Natural killer cell (primary cell): Measurements from ENCODE around the gene IL1RAPL2. TPM values are rescaled to one million over a fixed set of nuclear protein-coding genes. Genes with fewer than 3 reads are reported as not detected.

Experiments
- ATAC-seq, 3 donors: fragments of 150-1000 bp in 2 of 3; fragments of 200-7000 bp in 1 of 3; cut with Tn5 transposase; 1 replicate in 1 of 3; 2 replicates in 2 of 3; pipeline ENCODE4 v1.10.0; 2021; ENCODE audit warnings: mild to moderate bottlenecking in 2 of 3, moderate library complexity in 2 of 3
- DNase-seq, 2 donors: peaks; one replicate each; pipeline versions ENCODE4 v3.0.0 to v3.0.0-alpha.2; 2013 to 2021; ENCODE audit warnings: mixed read lengths in 1 of 2
- H3K27ac ChIP-seq: one replicate; pipeline ENCODE4 v1.5.1; 2013; ENCODE audit warnings: mild to moderate bottlenecking, low read length
- H3K27me3 ChIP-seq: one replicate; pipeline ENCODE4 v1.6.1; 2013; ENCODE audit warnings: low read length; ENCODE audit not compliant: control insufficient read depth, insufficient read depth
- H3K36me3 ChIP-seq: one replicate; pipeline ENCODE4 v1.6.1; 2013; ENCODE audit warnings: low read length; ENCODE audit not compliant: control insufficient read depth, insufficient read depth
- H3K4me1 ChIP-seq: one replicate; pipeline ENCODE4 v1.6.1; 2013; ENCODE audit warnings: low read length; ENCODE audit not compliant: control insufficient read depth, insufficient read depth
- H3K4me3 ChIP-seq: one replicate; pipeline ENCODE4 v1.5.1; 2013; ENCODE audit warnings: low read length
- H3K9me3 ChIP-seq: one replicate; pipeline ENCODE4 v1.6.1; 2013; ENCODE audit warnings: low read length; ENCODE audit not compliant: control insufficient read depth, insufficient read depth
- H3K27ac Mint-ChIP-seq, 2 donors: one replicate each; pipeline ENCODE4 v1.8.0; 2022; ENCODE audit warnings: mild to moderate bottlenecking in 2 of 2, mixed read lengths in 2 of 2, moderate library complexity in 1 of 2
- H3K27me3 Mint-ChIP-seq, 2 donors: one replicate each; pipeline ENCODE4 v1.8.0; 2022; ENCODE audit warnings: low read depth in 2 of 2, mixed read lengths in 2 of 2
- H3K36me3 Mint-ChIP-seq: one replicate; pipeline ENCODE4 v1.8.0; 2022; ENCODE audit warnings: mixed read lengths
- H3K4me1 Mint-ChIP-seq, 2 donors: one replicate each; pipeline ENCODE4 v1.8.0; 2022; ENCODE audit warnings: mixed read lengths in 2 of 2
- H3K4me3 Mint-ChIP-seq: one replicate; pipeline ENCODE4 v1.8.0; 2022; ENCODE audit warnings: mild to moderate bottlenecking, moderate library complexity, mixed read lengths
- H3K9me3 Mint-ChIP-seq, 2 donors: one replicate each; pipeline ENCODE4 v1.8.0; 2022; ENCODE audit warnings: mixed read lengths in 2 of 2
- WGBS: methylation state at CpG from one replicate; pipeline ENCODE4 v1.1.7; 2013; ENCODE audit warnings: missing lambda C conversion rate; ENCODE audit not compliant: insufficient coverage; 5-methylcytosine and 5-hydroxymethylcytosine counted together
- intact Hi-C: fragments of 100-400 bp; cut with micrococcal nuclease; formaldehyde crosslinking; loops from one replicate; pipeline ENCODE4 v1.14.2; 2022
- total RNA-seq, 4 donors: library from RNA; stranded (reverse); fragments of 120-200 nt in 1 of 4; gene quantifications; one replicate each; pipeline versions ENCODE4 v1.2.3 to v1.2.4, GENCODE V29; 2013 to 2022
- TF ChIP-seq, protein P1 (sequence below): fragments of 200-600 bp; IDR thresholded peaks from one replicate; pipeline ENCODE4 v1.8.0; 2022; ENCODE audit warnings: antibody characterized with exemption

Gene IL1RAPL2
- total RNA-seq, 3 donors from 2014 or later (not counting 1 experiment from before 2014, with no cell fraction given): not detected

DNA sequence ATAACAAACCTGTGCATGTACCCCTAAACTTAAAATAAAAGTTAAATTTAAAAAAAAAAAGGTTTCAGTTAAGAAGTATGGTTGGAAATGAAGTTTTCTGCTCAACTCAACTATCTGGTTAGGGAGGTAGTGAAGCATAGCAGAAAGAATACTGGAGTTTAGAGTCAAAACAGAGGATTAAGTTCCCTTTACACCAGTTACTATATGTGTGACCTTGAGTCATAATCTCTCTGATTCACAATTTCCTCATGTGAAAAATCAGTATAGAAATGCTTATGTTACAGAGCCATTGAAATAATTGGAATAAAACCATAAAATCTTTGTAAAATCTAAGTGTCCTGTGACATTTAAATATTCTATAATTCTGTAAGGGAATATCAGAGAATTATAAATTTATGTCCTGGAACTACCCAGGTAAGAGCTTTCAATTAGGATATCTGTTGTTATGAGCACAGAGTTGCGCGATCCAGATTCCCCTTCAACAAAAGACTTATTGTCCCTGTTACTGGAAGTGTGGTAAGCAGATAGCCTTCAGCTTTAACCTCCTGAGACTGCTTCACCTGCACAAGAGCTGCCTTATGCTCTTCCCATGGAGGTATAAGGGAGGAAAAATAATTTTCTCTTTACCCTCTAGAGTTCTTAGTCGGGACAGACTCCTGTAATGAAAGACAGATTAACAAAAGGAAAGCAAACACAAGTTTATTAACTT lies 1052.5 kb downstream of the IL1RAPL2 start:
- no peak overlapping the region for H3K27ac ChIP-seq
- no peaks in the 10 kb centered on the region for H3K36me3 Mint-ChIP-seq
- H3K4me1 Mint-ChIP-seq: no peaks in the 10 kb centered on the region
- no peaks in the 10 kb centered on the region for H3K4me1 ChIP-seq
- intact Hi-C loops: no loop called here
- no peak overlapping the region for H3K4me3 ChIP-seq
- WGBS: no CpG with 5 or more reads among the region's 3 CpGs
- H3K9me3 ChIP-seq: no peaks in the 10 kb centered on the region
- no peaks in the 10 kb centered on the region for H3K36me3 ChIP-seq
- H3K27me3 Mint-ChIP-seq: no peaks in the 10 kb centered on the region
- H3K9me3 Mint-ChIP-seq: peaks cover 0 to 5% of the 10 kb centered on the region in 2 donors
- no peak for ATAC-seq
- H3K4me3 Mint-ChIP-seq: no peak overlapping the region
- TF ChIP-seq, protein P1, sequence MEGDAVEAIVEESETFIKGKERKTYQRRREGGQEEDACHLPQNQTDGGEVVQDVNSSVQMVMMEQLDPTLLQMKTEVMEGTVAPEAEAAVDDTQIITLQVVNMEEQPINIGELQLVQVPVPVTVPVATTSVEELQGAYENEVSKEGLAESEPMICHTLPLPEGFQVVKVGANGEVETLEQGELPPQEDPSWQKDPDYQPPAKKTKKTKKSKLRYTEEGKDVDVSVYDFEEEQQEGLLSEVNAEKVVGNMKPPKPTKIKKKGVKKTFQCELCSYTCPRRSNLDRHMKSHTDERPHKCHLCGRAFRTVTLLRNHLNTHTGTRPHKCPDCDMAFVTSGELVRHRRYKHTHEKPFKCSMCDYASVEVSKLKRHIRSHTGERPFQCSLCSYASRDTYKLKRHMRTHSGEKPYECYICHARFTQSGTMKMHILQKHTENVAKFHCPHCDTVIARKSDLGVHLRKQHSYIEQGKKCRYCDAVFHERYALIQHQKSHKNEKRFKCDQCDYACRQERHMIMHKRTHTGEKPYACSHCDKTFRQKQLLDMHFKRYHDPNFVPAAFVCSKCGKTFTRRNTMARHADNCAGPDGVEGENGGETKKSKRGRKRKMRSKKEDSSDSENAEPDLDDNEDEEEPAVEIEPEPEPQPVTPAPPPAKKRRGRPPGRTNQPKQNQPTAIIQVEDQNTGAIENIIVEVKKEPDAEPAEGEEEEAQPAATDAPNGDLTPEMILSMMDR: no peak
- DNase-seq: no peak
- no peaks in the 10 kb centered on the region for H3K27me3 ChIP-seq
- H3K27ac Mint-ChIP-seq: no peak overlapping the region

DNA sequence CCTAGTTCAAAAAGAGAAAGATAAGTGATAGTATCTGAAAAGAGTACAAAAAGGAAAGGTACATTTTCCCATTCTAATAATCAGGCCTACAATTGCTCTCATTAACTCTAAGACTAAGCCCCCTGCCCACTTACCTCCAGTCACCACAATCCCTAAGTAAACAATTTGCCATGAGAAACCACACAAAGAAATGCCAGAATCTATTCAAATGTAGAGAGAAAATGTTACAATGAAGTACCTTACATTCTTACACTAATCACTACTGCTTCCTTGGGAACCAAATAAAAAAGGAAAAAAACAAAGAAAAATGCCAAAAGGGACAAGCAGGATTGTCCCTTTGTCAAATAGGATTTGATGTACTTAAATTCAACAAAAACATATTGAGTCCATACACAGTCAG lies 1068.2 kb downstream of the IL1RAPL2 start:
- no peaks in the 10 kb centered on the region for H3K36me3 Mint-ChIP-seq
- ATAC-seq (no peak), DNase-seq (no peak)
- intact Hi-C loops: no loop called here
- H3K27ac ChIP-seq: no peak overlapping the region
- no peaks in the 10 kb centered on the region for H3K36me3 ChIP-seq
- no peaks in the 10 kb centered on the region for H3K27me3 ChIP-seq
- no peak overlapping the region for H3K4me3 Mint-ChIP-seq
- peaks cover 5 to 13% of the 10 kb centered on the region in 2 donors for H3K9me3 Mint-ChIP-seq
- H3K9me3 ChIP-seq: no peaks in the 10 kb centered on the region
- no peak overlapping the region for H3K4me3 ChIP-seq
- H3K27ac Mint-ChIP-seq: no peak overlapping the region
- TF ChIP-seq, protein P1: no peak
- H3K4me1 Mint-ChIP-seq: no peaks in the 10 kb centered on the region
- no peaks in the 10 kb centered on the region for H3K4me1 ChIP-seq
- H3K27me3 Mint-ChIP-seq: no peaks in the 10 kb centered on the region

DNA sequence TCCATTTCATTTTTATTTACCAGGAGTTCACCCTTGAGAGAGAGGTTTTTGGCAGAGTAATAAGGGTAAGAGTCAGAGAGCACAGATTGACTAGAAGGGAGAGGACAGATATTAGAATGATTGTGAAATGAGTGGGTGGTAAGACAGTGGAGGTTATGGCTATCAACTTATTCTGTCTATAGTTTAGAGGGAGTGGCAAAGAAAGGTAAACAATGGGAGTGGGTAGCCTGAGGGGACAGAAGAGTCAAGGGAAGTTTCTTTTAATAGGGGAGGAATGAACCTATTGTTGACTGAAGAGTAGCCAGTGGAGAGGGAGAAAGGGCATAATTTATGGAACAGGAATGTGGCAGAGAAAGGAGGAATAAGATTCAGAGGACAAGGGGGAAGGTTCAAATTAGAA lies 1069.8 kb downstream of the IL1RAPL2 start:
- H3K9me3 ChIP-seq: no peaks in the 10 kb centered on the region
- Mint-ChIP-seq H3K36me3 (no peaks in the 10 kb centered on the region), H3K9me3 (peaks cover 5 to 11% of the 10 kb centered on the region in 2 donors), H3K4me1 (no peaks in the 10 kb centered on the region), H3K4me3 (no peak overlapping the region), H3K27ac (no peak overlapping the region), H3K27me3 (no peaks in the 10 kb centered on the region)
- no peaks in the 10 kb centered on the region for H3K36me3 ChIP-seq
- H3K27me3 ChIP-seq: no peaks in the 10 kb centered on the region
- no peaks in the 10 kb centered on the region for H3K4me1 ChIP-seq
- no peak overlapping the region for H3K4me3 ChIP-seq
- TF ChIP-seq, protein P1: no peak
- DNase-seq (no peak), ATAC-seq (no peak)
- intact Hi-C loops: no loop called here
- no peak overlapping the region for H3K27ac ChIP-seq

DNA sequence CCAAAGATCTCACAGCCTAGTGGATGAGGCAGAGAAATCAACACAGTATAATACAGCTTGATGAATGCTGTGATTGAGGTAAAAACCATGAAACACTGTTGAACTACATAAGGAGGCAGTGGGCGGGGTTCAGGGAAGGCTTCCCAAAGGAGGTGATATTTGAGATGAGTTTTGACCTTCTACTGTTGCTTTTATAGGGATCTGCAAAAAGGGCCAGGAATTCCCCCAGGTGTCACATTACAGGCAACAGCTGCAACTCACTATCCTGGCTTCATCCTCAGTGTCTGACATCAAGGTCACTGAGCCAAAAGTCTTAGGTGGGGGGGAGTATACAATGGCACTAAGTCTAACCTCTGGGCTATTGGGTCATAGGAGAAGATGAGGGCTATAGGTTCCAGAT lies 1070.7 kb downstream of the IL1RAPL2 start:
- no peak overlapping the region for H3K27ac Mint-ChIP-seq
- intact Hi-C loops: no loop called here
- Histone ChIP-seq H3K9me3 (no peaks in the 10 kb centered on the region), H3K27me3 (no peaks in the 10 kb centered on the region), H3K4me3 (no peak overlapping the region), H3K27ac (no peak overlapping the region), H3K36me3 (no peaks in the 10 kb centered on the region), H3K4me1 (no peaks in the 10 kb centered on the region)
- no peak overlapping the region for H3K4me3 Mint-ChIP-seq
- WGBS: no CpG with 5 or more reads among the region's 1 CpG
- no peak for ATAC-seq
- H3K27me3 Mint-ChIP-seq: no peaks in the 10 kb centered on the region
- TF ChIP-seq, protein P1: no peak
- no peaks in the 10 kb centered on the region for H3K36me3 Mint-ChIP-seq
- H3K4me1 Mint-ChIP-seq: no peaks in the 10 kb centered on the region
- peaks cover 5 to 11% of the 10 kb centered on the region in 2 donors for H3K9me3 Mint-ChIP-seq
- DNase-seq: no peak
